Neutrophil (primary cell): ENCODE data around the gene HELZ2.

ENCODE experiments used
- H3K27ac ChIP-seq: fragments of 200-600 bp; sonication (generic); 2 replicates; pipeline ENCODE4 v1.5.1; 2016; ENCODE audit warnings: mild to moderate bottlenecking, moderate library complexity
- H3K27me3 ChIP-seq: fragments of 200-600 bp; sonication (generic); 2 replicates; pipeline ENCODE4 v1.6.0; 2016; ENCODE audit warnings: mild to moderate bottlenecking
- H3K36me3 ChIP-seq: fragments of 200-600 bp; sonication (generic); 2 replicates; pipeline ENCODE4 v1.5.1; 2017
- H3K4me1 ChIP-seq, 2 experiments: fragments of 200-600 bp in 1 of 2; sonication (generic) in 1 of 2; 1 replicate in 1 of 2; 2 replicates in 1 of 2; pipeline versions ENCODE4 v1.5.1 to v1.6.1; 2013 to 2016; ENCODE audit warnings: low read depth in 1 of 2, low read length in 1 of 2, mild to moderate bottlenecking in 1 of 2, moderate library complexity in 1 of 2; ENCODE audit not compliant: control insufficient read depth in 1 of 2, insufficient read depth in 1 of 2
- H3K4me3 ChIP-seq, 2 experiments: fragments of 200-600 bp in 1 of 2; sonication (generic) in 1 of 2; 1 replicate in 1 of 2; 2 replicates in 1 of 2; pipeline ENCODE4 v1.5.1; 2013 to 2016; ENCODE audit warnings: low read depth in 1 of 2, low read length in 1 of 2, mild to moderate bottlenecking in 1 of 2, moderate library complexity in 1 of 2
- H3K9me3 ChIP-seq: fragments of 200-600 bp; sonication (generic); 2 replicates; pipeline ENCODE4 v1.5.1; 2016
- TF ChIP-seq, protein P1 (sequence below): fragments of 200-600 bp; sonication (generic); IDR thresholded peaks from 2 replicates; pipeline ENCODE4 v1.5.1; 2016; ENCODE audit warnings: antibody characterized with exemption

Gene HELZ2

DNA sequence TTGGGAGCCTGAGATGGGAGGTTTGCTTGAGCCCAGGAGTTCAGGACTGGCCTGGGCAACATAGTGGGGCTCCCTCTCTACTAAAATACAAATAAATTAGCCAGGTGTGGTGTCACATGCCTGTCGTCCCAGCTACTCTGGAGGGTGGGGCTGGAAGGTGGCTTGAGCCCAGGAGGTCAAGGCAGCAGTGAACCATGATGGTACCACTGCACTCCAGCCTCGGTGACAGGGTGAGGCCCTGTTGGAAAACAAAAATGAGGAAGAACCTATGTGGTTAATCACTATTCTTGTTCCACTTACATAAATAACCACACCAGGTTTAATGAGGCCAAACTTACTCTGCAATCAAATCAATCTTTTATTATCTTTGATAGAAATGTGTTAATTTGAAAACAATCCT, 48.1 kb downstream of the HELZ2 start:
- no peak overlapping the region for H3K4me3 ChIP-seq
- H3K9me3 ChIP-seq = no peaks in the 10 kb centered on the region
- peaks cover 47% of the 10 kb centered on the region for H3K27me3 ChIP-seq
- peaks cover 7 to 8% of the 10 kb centered on the region in 2 experiments for H3K4me1 ChIP-seq
- H3K36me3 ChIP-seq = no peaks in the 10 kb centered on the region
- TF ChIP-seq, protein P1, sequence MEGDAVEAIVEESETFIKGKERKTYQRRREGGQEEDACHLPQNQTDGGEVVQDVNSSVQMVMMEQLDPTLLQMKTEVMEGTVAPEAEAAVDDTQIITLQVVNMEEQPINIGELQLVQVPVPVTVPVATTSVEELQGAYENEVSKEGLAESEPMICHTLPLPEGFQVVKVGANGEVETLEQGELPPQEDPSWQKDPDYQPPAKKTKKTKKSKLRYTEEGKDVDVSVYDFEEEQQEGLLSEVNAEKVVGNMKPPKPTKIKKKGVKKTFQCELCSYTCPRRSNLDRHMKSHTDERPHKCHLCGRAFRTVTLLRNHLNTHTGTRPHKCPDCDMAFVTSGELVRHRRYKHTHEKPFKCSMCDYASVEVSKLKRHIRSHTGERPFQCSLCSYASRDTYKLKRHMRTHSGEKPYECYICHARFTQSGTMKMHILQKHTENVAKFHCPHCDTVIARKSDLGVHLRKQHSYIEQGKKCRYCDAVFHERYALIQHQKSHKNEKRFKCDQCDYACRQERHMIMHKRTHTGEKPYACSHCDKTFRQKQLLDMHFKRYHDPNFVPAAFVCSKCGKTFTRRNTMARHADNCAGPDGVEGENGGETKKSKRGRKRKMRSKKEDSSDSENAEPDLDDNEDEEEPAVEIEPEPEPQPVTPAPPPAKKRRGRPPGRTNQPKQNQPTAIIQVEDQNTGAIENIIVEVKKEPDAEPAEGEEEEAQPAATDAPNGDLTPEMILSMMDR = no peak
- no peak overlapping the region for H3K27ac ChIP-seq

DNA sequence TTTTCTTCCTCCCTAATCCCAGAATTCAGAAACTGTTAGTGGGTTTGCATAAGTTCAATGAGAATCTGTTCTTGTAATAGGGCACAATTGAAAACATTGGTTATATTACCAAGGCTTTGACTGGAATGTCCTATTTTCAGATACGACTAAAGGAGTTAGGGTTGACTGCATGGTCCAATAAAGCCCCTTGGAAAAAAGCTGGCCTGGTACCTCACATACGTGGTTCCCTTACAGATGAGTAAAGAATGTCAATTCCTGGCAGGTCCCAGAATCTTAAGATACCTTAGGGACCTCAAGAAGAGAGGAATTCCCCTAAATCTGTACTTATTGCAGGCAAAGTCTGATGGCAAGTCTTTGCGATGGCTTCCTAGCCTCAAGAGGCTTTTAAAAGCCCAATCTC, 48.9 kb downstream of the HELZ2 start:
- Histone ChIP-seq H3K27ac (no peak overlapping the region), H3K4me1 (peaks cover 7 to 10% of the 10 kb centered on the region in 2 experiments), H3K27me3 (peaks cover 52% of the 10 kb centered on the region), H3K4me3 (no peak overlapping the region), H3K9me3 (no peaks in the 10 kb centered on the region), H3K36me3 (no peaks in the 10 kb centered on the region)
- TF ChIP-seq, protein P1 = no peak
